ENCODE measurements around the gene NRL.
A peak's percentile ranks its signal among the peaks of the same experiment; 100 is the strongest.
"Not testable (repeated sequence)": the region's sequence is repeated elsewhere in the genome, so short reads cannot be mapped to it uniquely, and the experiment has no call there.

Gene NRL

GRCh38 chr14:24123424-24124417, 9.0 kb upstream of the NRL start:
- no peak for DNase-seq (ENCODE audit: low spot score)

DNA sequence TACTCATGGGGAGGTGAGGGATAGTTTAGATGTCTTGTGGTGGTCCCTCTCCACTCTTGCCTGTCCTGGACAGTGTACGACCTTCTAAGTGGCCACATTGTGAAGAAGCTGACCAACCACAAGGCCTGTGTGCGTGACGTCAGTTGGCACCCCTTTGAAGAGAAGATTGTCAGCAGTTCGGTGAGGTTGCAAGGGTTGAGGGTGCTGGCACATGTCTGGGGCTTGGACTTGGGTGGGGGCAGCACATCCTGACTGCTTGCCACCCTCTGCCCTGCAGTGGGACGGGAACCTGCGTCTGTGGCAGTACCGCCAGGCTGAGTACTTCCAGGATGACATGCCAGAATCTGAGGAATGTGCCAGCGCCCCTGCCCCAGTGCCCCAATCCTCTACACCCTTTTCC, 8.1 kb upstream of the NRL start:
- DNase-seq (ENCODE audit: low spot score): no peak

GRCh38 chr14:24122416-24122815, 7.7 kb upstream of the NRL start:
- DNase-seq (ENCODE audit: low spot score): no peak

GRCh38 chr14:24121210-24121609, 6.5 kb upstream of the NRL start:
- DNase-seq (ENCODE audit: low spot score): no peak

DNA sequence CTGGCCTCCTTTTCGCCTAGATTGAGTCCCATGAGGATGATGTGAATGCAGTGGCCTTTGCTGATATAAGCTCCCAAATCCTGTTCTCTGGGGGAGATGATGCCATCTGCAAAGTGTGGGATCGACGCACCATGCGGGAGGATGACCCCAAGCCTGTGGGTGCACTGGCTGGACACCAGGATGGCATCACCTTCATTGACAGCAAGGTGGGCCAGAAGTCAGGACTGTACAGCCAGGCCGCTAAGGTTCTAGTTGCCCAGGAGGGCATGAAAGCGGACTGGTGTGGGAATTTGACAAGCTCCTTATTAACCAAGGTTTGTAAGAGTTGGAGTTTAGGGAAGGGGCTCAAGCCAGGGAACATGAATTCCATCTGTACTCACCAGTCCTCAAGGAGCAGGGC, 4.9 kb upstream of the NRL start:
- DNase-seq (ENCODE audit: low spot score): no peak

DNA sequence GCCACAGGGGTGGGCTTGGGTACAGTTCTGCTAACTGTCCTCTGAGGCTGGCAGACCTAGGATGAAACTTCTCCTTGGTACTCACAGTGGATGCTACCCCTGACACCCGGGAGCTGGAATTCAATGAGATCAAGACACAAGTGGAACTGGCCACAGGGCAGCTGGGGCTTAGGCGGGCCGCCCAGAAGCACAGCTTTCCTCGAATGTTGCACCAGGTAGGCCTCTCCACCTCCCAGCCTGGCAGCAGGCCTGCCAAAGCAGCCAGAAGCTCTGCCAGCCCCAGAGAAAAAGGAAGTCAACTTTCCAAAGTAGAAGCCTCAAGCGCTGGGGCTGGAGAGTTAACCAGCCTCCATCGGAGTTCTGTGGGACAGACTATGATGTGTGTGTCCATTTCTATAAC, 2.4 kb upstream of the NRL start:
- no peak for DNase-seq (ENCODE audit: low spot score)

- DNase-seq (ENCODE audit: low spot score): no peak
Measured at GRCh38 chr14:24116128-24116814, 1.5 kb upstream of the NRL start.

- no peak for DNase-seq (ENCODE audit: low spot score)
Measured at GRCh38 chr14:24115422-24116127, 826 bp upstream of the NRL start.

- DNase-seq (ENCODE audit: low spot score): peak; percentile 93
Measured at GRCh38 chr14:24113801-24114531, 783 bp downstream of the NRL start.

- DNase-seq (ENCODE audit: low spot score): no peak
Measured at GRCh38 chr14:24113379-24113800, 1.4 kb downstream of the NRL start.

DNA sequence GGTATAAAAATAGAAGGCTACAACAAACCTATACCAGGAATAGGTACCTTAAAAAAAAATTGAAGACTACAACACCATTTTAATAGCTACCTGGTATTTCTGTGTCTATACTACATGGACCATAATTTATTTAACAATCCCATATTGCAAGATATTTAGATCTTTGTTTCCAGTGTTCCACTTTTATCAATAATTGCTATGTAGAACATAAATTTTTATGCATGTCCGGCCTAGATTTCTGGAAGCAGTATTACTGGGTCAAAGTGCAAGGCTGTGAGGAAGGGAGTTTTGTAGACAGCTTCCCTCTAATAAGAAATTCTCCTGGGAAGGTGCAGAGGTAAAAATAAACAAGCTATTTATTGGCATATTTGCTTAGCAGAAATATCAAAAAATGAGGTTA, 4.2 kb downstream of the NRL start:
- no peak for DNase-seq (ENCODE audit: low spot score)

- no peak for DNase-seq (ENCODE audit: low spot score)
Measured at GRCh38 chr14:24110060-24110459, 4.7 kb downstream of the NRL start.

DNA sequence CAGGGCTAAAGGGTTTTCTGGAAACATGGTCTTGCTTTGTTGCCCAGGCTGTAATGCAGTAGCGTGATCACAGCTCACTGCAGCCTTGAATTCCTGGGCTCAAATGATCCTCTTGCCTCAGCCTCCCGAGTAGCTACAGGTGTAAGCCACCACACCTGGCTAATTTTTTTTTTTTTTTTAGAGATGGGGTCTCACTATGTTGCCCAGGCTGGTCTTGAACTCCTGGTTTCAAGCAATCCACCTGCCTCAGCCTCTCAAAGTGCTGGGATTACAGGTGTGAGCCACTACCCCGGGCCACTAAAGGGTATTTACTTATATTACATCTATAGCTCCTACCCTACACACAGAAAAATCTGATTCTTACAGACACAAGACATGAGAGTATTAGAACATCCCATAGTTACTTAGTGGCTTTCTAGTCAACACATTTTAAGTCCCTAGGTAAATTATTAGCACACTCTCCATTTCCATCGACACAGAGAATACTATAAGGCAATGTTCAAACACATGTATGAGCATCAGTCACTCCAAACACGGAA, 6.3 kb downstream of the NRL start:
- no peak for DNase-seq (ENCODE audit: low spot score)

DNA sequence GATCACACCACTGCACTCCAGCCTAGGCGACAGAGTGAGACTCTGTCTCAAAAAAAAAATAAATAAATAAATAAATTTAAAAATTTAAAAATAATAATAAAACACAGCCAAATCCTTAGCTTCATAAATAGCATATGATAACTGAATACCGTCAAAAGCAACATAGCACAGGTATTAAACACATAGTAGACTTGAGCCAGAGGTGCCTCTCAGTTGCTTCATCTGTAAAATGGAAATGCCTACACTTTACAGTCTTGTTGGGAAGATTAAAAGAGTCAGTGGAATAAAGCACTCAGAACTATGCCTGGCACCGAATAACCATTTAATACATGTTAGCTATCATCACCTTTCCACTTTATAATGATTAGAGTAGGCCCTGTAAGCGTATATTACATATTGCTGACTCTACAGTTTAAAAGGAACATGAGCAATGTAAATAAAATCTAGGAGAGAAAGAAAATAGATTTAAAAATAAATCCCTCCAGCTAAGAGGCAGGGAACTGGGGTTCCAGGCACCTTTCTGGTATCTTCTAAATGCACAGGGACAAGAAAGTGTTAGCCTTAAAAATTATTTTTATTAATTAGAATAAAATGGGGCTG, 8.0 kb downstream of the NRL start:
- DNase-seq (ENCODE audit: low spot score): no peak

- not testable (repeated sequence) for DNase-seq (ENCODE audit: low spot score)
Measured at GRCh38 chr14:24105609-24106239, 9.0 kb downstream of the NRL start.

DNA sequence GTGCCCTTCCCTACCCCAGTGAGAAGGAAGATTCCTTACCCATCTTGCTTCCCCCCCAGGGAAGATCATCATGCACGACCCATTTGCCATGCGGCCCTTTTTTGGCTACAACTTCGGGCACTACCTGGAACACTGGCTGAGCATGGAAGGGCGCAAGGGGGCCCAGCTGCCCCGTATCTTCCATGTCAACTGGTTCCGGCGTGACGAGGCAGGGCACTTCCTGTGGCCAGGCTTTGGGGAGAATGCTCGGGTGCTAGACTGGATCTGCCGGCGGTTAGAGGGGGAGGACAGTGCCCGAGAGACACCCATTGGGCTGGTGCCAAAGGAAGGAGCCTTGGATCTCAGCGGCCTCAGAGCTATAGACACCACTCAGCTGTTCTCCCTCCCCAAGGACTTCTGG, 11.3 kb downstream of the NRL start:
- DNase-seq (ENCODE audit: low spot score): no peak

GRCh38 chr14:24102357-24103048, 12.2 kb downstream of the NRL start:
- no peak for DNase-seq (ENCODE audit: low spot score)

- DNase-seq (ENCODE audit: low spot score): no peak
Measured at GRCh38 chr14:24100982-24101494, 13.7 kb downstream of the NRL start.

DNA sequence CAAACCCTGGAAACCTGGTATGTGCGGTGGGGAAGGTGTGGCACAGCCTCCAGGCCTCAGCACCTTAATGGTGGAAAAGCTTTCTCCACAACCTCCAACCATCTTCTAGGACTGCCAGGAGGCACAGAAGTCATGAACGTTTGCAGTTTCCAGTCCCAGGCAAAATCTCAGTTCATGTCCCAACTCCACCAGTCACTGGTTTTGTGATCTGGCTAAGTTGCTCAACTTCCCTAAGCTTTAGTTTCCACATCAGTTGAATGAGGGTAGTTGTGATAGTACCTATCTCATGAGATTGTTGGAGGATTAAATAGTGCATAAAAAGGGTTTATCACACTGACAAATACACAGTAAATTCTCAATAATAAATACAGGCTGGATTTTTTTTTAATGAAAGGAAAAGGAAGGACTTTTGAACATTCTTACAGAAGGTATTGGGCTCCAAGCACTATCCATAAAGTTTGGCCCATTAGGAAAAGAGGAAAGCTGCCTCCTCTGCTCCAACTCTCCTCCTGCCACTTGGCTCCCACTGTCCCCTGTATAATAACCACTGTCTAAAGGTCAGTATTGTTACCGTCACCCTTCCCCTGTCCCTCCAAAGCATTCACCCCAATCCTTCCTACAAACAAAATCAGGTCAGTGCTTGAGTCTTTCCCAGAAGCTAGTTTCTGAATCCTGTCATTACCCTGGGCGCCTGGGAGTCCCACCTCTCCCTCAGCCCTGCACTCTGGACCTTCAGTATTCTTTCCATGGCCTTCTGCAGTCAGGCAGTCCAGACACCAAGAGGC, 14.4 kb downstream of the NRL start:
- DNase-seq (ENCODE audit: low spot score): no peak

Data from NAMALWA (cell line).